Activated CD4-positive, CD25-positive, alpha-beta regulatory T cell (primary cell): ENCODE data around the gene MTA1.

Experiments used
- DNase-seq, 4 experiments: peaks; one replicate each; lab custom pipeline; 2025; lab: John Stamatoyannopoulos, UW

MTA1 gene

DNA sequence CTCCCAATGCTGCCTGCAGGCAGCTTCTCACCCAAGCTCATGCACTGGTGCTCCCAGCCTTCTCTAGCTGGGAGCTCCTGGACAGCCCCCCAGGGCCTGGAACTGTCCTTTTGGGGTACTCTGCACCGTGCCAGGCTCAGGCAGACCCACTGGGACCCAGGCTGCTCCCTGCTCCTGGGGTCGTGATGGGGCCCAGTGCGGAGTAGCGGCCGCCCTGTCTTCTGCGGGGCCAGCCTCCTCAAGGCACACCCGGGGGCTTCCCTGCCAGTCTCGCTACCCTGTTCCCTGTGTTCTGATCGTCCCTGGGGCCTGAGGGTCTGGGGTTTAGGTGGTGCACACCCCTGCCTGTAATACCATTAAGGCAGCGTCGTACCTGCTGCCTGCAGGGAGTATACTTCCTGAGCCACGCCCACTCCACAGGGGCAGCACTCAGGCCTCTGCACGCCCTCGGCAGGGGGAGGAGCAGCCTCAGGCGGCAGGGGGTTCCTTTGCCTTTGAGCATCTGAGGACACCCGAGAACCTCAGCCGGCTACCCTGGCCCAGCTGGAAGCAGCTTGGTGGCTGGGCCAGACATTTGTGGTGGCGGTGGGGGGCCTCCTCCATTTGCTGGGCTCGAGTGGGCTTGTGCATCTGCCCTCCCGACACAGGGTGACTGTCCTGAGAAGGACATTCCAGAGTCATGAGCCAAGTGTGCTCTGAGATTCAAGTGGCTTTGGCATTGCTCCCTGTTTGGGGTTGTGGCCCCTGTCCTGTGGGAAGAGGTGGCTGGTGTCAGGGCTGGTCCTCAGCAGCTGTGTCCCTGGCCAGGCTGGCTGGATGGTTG, 45.8 kb downstream of the MTA1 start:
- DNase-seq: no peak

DNA sequence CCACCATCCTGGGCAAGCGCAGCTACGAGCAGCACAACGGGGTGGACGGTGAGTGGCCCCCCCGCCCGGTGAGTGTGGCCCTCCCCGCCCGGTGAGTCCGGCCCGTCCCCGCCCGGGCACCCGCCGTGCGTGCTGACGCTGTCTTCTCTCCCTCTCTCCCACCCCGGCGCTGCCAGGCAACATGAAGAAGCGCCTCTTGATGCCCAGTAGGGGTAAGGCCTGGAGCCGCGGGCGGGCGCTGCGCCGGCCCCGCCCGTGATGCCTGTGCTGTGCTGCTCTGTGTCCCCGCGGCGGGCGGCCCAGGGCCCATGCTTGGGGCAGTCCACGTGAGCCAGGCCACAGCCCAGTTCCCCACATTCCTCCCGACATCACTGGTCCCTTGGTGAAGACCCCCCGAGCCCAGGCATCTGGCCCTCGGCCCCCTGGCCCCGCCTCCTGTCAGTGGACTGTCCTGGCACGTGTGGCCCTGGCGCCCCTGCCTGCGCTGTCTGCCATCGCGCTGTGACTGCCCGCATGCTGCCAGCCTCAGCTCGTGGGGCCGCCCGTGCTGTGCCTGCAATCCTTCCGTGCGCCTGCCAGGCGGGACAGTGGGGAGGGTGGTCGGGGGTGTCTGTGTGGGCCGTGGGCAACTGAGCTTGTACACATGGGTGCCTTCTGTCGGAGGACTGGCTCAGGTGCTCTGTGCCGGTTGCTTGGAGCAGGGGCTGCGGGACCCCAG, 47.1 kb downstream of the MTA1 start:
- DNase-seq: no peak

DNA sequence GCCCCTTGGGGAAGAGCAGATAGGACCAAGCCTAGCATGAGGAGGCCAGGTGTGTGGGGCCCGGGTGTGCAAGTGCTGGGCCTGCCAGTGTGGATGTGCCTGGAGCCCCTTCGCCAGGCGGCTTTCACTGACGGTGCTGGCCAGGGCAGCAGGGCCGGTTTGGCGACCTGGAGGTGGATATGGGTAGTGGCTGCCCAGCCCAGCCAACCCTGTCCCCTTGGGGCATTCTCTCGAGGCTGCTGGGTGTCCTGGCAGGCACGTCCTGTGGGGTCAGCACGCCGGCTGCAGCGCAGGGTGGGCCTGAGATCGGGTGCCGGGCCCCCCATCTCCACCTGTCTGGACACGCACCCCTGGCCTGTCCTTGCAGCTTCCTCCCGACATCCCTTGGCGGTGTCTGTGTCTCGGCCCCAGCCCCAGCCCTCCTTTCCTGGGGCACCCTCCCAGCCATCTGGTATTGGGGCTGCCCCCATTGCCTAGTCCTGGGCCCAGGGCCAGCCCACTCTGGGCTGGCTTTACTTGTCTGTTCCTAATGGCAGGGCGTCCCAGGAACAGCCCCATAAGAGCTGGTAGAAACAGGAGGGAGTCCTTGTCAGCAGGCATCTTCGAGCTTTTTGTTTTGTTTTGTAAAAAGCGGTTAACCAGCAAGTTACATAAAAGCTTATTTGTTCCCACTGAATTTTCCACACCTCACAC, 47.8 kb downstream of the MTA1 start:
- DNase-seq: no peak

DNA sequence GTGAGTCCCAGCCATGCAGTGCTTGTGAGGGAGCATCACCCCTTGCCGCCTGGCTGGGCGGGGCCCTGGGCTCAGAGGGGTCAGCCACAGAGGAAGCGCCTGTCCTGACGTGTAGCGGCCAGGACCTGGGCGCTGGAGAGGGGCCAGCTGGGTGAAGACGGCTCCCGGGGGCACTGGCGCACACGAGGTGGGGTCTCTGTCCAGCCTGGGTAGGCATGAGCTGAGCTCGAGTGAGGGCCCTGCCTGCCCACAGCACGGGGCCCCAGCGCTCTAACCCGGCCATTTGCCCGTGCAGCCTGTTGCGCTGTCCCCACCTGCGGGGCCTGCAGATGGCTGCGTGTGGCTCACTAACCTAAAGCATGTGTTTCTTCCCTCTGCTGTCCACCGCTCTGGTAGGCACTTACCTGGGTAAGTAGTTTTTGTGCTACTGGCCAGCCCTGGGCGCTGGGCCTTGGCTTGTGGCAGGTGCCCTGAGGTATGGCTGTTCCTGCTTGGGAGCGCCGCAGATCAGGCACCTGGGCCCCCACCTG, 48.4 kb downstream of the MTA1 start:
- no peak for DNase-seq

DNA sequence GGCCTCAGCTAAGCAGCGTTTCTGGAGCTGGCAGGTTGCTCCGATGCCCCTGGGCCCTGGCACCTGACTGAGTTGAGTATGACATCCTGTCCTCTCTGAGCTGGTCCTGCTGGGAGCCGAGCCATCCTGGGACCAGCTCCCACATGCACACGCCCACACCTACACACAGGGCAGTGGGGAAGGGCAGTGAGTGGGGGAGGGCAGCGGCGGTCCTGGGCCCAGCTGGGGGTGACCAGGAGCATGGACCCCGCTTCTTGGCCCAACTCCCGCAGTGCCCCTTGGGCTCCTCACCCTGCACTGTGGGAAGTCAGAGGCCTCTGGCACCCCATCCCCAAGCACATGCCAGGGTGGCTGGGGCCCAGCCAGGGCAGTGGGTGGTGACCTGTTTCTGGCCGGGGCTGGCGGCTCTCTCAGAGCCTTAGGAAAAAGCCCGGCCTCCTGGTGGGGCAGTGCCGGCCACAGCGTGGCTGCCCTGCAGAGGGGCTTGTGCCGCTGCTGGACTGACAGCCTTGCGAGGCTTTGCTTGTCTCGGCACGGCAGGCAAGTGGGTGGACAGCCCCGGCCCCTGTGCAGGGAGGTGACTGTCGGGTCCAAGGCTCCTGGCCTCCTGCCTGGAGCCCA, 49.1 kb downstream of the MTA1 start:
- no peak for DNase-seq

DNA sequence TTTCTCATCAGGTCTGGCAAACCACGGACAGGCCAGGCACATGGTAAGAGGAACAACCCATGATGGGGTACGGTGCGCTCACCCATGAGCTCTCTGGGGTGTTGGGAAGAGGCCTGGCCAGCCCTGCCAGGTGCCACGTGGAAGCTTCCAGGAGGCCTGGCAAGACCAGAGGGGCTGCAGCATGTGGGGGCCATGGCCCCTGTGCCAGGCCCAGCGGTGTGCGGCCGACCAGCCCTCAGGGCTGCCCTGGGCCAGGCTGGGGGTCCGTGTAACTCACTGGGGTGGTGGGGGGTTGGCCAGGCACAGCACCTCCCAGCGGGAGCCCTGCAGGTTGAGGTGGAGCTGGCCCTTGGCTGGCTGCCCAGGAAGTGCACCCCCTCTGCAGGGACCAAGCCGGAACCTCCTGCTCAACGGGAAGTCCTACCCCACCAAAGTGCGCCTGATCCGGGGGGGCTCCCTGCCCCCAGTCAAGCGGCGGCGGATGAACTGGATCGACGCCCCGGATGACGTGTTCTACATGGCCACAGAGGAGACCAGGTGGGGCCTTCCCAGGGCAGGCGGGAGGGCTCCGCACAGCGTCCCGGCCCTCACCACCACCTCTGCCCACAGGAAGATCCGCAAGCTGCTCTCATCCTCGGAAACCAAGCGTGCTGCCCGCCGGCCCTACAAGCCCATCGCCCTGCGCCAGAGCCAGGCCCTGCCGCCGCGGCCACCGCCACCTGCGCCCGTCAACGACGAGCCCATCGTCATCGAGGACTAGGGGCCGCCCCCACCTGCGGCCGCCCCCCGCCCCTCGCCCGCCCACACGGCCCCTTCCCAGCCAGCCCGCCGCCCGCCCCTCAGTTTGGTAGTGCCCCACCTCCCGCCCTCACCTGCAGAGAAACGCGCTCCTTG, 50.1 kb downstream of the MTA1 start:
- no peak for DNase-seq

DNA sequence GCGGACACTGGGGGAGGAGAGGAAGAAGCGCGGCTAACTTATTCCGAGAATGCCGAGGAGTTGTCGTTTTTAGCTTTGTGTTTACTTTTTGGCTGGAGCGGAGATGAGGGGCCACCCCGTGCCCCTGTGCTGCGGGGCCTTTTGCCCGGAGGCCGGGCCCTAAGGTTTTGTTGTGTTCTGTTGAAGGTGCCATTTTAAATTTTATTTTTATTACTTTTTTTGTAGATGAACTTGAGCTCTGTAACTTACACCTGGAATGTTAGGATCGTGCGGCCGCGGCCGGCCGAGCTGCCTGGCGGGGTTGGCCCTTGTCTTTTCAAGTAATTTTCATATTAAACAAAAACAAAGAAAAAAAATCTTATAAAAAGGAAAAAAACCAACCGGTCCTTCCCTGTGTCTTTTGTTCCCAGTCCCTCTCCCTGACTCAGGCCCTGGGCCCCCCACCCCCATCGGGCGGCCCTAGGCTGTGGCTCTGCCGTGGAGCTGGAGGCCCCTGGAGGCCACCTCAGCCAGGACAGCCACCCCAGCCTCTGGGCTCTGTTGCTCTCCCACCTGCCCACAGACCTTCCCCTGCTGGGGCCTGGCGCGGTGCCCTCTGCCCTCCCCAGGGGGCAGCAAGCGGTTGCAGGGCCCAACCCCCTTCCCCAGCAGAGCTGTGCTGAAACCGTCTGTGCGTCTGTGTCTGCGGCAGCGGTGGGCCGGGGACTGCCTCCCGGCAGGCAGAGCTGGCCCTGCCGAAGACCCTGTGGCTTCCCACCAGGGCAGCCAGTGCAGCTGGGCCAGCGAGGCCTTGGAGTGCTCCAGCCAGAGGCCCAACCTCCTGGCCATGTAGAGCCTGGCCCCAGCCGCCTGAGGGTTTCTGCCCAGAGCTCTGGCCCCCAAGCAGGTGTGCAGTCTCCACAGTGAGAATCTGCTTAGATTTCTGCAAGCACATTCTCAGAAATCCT, 51.0 kb downstream of the MTA1 start:
- no peak for DNase-seq

DNA sequence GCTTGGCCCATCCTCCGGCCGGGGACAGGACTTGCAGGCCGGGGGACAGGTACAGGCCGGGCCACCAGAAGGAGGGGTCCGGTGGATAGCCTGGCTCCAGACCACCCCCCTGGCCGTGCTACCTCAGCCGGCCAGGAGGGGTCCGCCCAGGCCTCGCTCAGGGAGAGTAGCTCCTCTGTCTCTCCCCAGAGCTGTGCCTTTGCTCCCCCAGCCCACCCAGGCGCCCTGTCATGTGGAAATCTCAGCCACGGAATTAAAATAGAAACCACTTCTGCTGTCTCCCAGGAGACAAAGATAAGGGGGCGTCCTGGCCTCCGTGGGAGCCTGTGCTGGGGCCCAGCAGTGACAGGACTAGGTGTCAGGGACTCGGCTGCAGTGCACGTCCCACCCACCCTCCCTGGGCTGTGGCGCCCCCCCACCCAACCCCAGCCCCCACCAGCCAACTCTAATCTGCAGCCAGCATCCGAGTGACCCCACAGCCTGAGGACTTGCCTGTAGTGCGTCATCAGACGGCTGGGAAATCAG, 51.7 kb downstream of the MTA1 start:
- no peak for DNase-seq

DNA sequence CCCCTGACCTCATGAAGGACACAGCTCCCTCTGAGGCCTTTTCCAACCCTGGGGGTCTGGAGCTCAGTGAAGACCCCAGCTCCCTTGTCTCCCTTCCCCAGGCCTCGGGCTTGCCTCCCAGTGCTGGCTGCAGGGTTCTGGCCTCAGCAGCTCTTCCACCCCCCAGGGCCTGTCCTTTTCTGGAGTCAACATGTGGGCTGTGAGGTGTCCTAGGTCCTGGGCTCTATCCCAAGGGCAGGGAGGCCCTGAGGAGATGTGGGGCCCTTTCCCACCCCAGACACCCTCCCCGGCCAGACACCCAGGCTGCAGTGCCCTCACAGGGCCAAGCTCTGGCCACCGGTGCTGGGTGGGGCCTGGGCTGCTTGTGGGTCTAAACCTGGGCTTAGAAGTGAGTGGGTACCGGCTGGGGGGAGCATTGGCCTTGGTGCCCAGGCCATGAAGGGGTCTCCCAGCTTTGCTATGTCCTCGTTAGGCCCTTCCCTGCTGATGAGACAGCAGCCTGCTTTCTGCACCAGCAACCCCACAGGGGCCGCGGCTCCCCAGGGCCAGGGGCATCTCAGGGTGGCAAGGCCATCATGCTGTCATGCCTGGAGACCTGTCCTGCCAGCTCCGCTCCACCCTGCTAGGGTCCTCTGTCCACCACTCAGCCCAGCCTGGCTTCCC, 52.3 kb downstream of the MTA1 start:
- DNase-seq: no peak

DNA sequence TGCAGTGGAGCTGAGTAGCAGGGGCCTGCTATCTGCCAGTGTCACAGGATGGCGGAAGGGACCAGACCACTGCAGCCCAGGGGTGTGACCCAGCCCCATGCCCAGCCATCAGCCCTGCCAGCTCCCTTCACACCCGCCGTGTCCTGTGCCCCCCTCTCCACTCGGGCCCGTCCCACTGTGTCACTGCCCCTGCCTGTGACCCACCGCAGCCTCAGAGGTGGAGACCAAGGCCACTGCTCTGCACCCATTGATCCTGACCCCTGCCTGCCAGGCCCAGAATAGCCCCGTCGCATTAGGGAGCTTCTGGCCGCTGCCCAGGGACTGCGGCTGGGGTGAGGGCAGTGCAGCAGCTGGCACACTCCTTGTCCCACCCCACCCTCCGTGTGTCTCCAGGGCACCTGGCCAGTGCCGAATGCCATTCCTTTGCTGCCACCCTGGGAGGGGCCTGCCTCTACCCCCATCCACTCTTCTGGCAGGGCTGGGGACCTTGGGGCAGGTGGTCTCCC, 52.9 kb downstream of the MTA1 start:
- no peak for DNase-seq

DNA sequence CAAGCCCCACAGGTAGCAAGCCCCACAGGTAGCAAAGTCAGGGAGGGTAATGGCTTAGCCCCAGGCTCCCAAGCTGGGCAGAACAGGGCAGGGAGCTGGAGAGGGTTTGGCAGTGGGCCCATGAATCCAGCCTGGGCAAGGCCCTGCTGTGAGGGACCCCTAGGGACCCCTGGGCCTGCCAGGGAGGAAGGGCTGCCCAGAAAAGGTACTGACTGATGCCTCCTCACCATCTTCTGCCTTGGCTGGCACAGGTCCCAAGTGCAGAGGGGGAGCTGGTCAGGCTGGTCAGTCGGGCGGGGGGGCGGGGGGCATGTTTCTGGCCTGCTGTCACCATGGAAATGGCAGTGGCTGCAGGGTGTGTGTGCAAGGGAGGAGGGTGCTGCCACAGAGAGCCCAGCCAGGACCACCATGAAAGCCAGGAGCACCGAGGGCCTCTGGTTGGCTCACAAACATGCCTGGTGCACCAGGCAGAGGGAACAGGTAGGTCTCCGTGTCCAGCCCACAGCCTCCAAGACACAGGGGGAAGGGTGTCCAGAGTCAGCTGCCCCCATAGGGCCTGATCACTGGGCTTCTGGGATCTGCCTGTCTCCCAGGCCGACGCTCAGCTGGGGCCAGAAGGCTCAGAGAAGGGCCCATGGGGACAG, 53.5 kb downstream of the MTA1 start:
- no peak for DNase-seq

DNA sequence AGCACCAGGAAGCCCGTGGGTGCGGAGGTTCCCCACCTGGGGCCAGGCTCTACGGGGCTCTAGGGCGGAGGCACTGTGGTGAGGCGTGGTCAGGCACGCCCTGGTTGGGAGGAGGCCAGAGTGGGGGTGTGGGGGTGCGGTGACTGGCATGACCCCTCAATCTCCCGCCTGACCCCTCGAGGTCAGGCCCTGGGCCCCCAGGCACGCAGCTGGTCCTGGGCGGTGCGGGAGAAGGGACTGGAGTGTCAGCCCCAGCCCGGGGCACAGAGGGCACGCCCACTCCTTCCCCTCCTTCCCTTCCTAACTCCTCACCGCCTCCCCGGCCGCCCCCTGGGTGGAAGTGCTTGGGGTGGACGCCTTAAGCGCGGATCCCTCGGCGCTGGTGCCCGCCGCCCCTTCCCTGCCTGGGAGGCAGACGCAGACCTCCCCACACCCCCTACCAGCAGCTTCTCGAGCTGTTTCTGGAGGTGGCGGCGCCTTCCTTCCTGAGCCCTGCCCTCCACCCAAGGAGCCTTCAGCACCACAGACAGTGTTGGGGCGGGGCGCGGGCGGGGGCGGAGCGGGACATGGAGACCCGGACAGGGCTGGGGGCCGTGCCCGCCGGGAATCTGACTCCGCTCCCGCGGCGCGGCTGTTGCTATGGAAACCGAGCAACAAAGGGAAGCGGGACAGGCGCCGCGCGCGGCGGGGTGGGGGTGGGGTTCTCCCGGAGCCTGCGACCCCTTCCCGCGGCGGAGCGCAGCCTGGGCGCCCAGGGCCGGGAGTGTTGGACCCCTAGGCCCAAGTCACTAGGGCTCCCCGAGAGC, 54.3 kb downstream of the MTA1 start:
- DNase-seq: peak in 3 of 4 experiments; percentile 27 to 52 (median 46)

DNA sequence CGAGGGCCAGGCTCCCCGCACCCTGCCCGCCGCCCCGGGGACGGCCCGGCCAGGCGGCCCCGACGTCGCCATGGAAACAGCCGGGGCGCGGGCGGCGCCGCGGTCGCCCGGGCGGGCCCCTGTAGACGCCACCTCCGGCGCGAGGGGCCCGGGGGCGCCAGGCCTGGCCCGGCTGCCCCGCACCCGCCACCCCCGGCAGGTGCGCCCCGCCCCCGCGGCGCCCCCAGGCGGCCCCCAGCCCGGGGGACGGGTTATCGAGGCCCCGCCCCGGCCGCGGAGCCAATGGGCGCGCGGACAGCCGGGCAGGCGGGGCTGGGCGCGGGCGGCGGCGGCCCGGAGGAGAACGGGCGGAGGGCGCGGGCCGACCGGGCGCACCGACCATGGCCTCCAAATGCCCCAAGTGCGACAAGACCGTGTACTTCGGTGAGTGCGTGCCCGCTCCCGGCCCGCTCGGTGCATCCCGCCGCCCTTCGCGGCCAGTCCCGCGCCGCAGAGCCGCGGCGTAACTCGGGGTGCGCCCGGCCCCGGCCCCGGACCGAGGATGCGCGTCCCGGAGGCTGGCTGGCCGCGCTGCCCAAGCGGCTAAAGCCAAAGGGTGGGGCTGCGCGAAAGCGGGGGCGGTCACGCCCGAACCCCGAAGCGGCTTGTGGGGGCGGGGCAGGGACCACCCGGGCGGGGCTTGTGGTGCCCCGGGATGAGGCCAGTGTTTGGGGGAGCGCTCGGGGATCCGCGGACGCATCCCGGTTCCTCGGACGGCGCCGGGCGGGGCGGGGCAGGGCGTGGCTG, 55.0 kb downstream of the MTA1 start, which contains the start of gene CRIP2:
Gene CRIP2, plus strand, starts transcription at position 339 of the 786 bp plus-strand sequence. Its CDS starts 42 bp downstream, at position 381.
- DNase-seq: no peak

DNA sequence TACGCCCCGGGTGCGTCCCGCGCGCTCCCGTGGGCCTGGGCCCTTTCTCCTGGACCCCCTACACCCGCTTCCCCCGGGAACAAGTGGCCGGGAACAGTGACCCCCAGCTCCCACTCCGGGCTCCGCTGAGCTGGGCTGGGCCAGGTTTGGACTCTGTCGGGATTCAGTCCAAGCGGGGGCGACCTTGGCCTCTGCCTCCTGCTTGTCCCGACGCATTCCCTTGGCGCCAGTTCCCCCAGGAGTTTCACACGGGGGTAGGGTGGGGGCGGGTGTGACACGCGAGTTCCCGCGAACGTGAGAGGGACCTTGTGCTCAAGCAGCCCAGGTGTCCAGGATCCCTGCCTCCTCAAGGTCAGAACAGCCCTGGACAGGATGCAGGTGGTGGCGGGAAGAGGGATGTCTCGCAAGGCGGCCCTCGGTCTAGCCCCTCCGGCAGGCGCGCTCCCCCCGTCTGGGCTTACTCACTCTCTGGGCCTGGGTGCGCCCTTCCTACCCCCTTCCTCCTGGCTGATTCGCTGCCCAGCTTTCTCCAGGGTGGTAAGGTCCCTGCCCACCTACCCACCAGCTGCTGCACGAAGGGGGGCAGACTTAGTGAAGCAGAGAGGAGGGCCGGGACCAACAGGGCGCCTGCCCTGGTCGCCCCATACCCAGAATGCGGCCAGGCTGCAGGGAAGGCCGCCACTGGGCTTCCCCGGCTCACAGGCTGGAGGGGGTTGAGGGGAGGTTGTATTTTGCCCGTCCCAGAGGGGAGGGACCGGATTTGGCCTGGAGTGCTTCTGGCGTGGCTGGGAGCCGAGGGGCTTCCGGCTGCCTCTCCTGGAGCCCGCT, 55.9 kb downstream of the MTA1 start:
- no peak for DNase-seq

DNA sequence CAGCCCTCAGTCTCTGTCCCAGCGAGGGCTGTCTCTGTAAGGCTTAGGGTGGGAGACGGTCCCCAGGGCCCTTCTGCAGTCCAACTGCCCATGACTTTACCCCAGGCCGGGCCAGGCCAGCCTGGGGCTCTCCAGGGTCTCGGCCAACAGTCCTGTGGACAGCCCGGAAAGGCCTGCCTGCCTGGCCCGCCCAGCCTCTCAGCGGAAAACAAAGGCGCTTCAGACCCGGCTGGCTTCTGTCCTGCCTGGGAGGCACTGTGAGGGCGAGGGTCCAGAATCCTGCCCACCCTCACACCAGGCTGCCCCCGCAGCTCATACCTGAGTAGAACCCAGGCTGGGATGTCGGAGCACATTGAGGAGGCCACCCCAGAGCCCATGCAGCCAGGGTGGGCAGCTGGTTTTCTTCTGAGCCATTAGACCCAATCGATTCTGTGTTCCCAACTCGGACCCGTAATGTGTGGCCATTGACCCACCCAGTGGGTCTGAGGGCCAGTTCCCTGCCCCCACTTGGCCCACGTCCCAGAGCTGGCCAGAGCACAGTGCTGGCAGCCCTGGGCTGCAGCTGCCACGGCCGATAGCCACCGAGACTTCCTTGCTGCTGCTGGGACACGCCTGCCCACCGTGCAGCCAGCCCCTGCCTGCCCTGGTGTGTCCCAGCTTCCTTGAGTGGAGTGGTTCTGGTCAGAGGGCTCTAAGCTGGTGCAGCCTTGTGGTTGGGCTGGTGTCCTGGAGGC, 56.6 kb downstream of the MTA1 start:
- DNase-seq: no peak
